Neural progenitor cell (in vitro differentiated cells): ENCODE results near the gene TWIST2.

Source experiments
- EZH2 ChIP-seq: fragments of 200-600 bp; sonication (generic); IDR thresholded peaks from 2 replicates; pipeline ENCODE4 v1.6.1; 2017; ENCODE audit warnings: antibody characterized with exemption, mild to moderate bottlenecking, moderate library complexity
- EZH2phosphoT487 ChIP-seq: fragments of 200-600 bp; sonication (generic); IDR thresholded peaks from 2 replicates; pipeline ENCODE4 v1.6.1; 2017; ENCODE audit warnings: antibody characterized with exemption
- TF ChIP-seq, protein P1 (sequence below): fragments of 200-600 bp; sonication (generic); IDR thresholded peaks from 2 replicates; pipeline ENCODE4 v1.5.1; 2017; ENCODE audit warnings: antibody characterized with exemption, mild to moderate bottlenecking

DNA sequence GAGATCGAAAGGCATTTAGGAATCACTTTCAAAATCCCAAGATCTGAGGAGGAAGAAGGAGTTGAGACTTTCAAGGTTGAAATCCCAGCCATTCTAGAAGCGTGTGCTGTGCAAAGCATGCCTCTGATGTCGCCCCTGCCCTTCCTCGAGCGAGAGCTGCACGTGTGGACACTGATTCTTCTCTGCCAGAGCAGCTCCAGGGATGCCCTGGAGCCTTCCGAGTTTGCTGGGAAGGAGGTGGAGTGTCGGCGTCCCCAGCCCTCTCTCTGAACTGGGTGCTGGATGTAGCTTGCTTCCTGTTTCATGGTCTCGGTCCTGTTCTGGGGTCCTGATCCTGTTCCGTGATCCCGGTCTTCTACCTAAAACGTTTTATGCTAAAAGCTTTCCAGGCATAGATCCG, 76.1 kb downstream of the TWIST2 start:
- TF ChIP-seq, protein P1, sequence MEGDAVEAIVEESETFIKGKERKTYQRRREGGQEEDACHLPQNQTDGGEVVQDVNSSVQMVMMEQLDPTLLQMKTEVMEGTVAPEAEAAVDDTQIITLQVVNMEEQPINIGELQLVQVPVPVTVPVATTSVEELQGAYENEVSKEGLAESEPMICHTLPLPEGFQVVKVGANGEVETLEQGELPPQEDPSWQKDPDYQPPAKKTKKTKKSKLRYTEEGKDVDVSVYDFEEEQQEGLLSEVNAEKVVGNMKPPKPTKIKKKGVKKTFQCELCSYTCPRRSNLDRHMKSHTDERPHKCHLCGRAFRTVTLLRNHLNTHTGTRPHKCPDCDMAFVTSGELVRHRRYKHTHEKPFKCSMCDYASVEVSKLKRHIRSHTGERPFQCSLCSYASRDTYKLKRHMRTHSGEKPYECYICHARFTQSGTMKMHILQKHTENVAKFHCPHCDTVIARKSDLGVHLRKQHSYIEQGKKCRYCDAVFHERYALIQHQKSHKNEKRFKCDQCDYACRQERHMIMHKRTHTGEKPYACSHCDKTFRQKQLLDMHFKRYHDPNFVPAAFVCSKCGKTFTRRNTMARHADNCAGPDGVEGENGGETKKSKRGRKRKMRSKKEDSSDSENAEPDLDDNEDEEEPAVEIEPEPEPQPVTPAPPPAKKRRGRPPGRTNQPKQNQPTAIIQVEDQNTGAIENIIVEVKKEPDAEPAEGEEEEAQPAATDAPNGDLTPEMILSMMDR = no peak
- no peak for TF ChIP-seq EZH2phosphoT487
- no peak for TF ChIP-seq EZH2
